BJ (cell line): ENCODE results near the gene SAPCD1. TPM values are rescaled to one million over a fixed set of nuclear protein-coding genes. Genes with fewer than 3 reads are reported as not detected.

ENCODE experiments used
- CTCF ChIA-PET: fragments of 350-600 bp; formaldehyde crosslinking; extraction: SDS; loops from one replicate; lab custom pipeline; 2021; ENCODE audit warnings: antibody characterized with exemption, inconsistent platforms; lab: Yijun Ruan, JAX
- POLR2A ChIA-PET: fragments of 300-600 bp; sonication (Branson Sonifier 250); formaldehyde crosslinking; extraction: SDS; loops from one replicate; lab custom pipeline; 2021; ENCODE audit warnings: antibody characterized with exemption; lab: Charles Lee
- DNase-seq: peaks from one replicate; pipeline ENCODE4 v3.0.0-alpha.2; 2011; ENCODE audit warnings: low read depth
- H3K27me3 ChIP-seq: 2 replicates; pipeline ENCODE4 v1.6.0; 2011; ENCODE audit warnings: low read length; ENCODE audit not compliant: control insufficient read depth, insufficient read depth
- H3K36me3 ChIP-seq: 2 replicates; pipeline ENCODE4 v1.5.1; 2011; ENCODE audit warnings: low read length; ENCODE audit not compliant: control insufficient read depth, insufficient read depth
- H3K4me3 ChIP-seq: 2 replicates; pipeline ENCODE4 v1.5.1; 2011; ENCODE audit warnings: low read depth, mild to moderate bottlenecking, control low read depth, low read length
- polyA plus RNA-seq: library from polyadenylated mRNA; depleted of rRNA; stranded (reverse); fragments of >200 nt; gene quantifications from 2 replicates; pipeline ENCODE4 v1.2.3, GENCODE V29; 2011
- TF ChIP-seq, protein P1 (sequence below): IDR thresholded peaks from 2 replicates; pipeline ENCODE4 v1.5.1; 2011; ENCODE audit warnings: low read depth, mild to moderate bottlenecking, control low read depth, inconsistent platforms, low read length, moderate library complexity; ENCODE audit not compliant: insufficient read depth

Gene SAPCD1
- polyA plus RNA-seq, 1 experiment: 1.2 TPM

GRCh38 chr6:31727034-31727716 lies 35.3 kb upstream of the SAPCD1 start:
- TF ChIP-seq, protein P1, sequence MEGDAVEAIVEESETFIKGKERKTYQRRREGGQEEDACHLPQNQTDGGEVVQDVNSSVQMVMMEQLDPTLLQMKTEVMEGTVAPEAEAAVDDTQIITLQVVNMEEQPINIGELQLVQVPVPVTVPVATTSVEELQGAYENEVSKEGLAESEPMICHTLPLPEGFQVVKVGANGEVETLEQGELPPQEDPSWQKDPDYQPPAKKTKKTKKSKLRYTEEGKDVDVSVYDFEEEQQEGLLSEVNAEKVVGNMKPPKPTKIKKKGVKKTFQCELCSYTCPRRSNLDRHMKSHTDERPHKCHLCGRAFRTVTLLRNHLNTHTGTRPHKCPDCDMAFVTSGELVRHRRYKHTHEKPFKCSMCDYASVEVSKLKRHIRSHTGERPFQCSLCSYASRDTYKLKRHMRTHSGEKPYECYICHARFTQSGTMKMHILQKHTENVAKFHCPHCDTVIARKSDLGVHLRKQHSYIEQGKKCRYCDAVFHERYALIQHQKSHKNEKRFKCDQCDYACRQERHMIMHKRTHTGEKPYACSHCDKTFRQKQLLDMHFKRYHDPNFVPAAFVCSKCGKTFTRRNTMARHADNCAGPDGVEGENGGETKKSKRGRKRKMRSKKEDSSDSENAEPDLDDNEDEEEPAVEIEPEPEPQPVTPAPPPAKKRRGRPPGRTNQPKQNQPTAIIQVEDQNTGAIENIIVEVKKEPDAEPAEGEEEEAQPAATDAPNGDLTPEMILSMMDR: no peak
- CTCF ChIA-PET: interaction anchor here (0.6 to 4.6 kb wide), 3 partner anchors 16 to 103 kb away, joined by 3 to 28 read pairs (median 4); no protein-coding TSS in a partner anchor
- no peaks in the 10 kb centered on the region for H3K27me3 ChIP-seq
- POLR2A ChIA-PET: no interaction called here
- DNase-seq: no peak
- peaks cover 17% of the 10 kb centered on the region for H3K36me3 ChIP-seq
- no peak overlapping the region for H3K4me3 ChIP-seq

DNA sequence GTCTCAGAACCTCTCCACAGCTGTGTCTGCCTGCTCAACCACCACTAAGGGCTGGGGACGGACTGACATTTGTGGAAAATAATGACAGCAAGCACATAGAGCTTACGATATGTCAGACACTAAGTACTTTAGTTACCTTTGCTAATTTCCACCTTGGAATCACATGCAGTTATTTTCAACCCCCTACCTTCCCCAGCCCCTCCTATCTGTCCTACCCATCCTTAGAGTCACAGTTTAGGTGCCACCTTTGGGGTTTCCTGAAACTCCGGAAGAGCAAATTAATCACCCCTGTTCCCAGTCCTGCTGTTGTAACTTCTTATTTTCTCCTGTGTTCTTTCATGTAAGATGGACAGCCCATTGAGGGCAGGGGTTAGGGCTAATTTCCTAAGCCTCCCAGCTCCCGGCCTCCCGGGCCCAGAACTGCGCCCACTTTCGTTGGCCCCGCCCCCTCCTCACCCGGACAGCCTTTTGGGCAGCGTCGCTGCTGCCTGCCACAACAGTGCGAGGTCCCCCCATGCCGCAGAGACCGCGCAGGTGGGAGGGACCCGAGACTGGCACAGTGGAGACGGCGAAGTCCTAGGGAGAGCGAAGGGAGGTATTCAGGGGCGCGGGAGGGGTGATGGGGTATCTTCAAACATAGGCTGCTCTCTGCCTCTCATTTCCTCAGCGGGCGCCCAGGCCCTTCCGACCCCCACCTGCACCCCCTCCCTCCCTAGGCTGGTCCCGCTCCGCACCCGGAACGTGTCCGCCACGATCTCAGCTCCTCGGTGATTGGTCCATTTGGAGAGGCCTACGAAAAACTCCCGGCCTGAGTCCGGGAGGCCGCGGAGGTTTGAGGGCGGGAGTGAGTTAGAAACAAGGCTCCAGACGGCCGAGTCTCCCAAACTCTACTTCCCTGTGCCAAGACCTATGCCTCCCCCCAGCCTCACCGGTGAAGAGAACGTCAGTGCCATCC lies 34.5 kb upstream of the SAPCD1 start:
- TF ChIP-seq, protein P1: no peak
- ChIA-PET POLR2A (no interaction called here), CTCF (interaction anchor here (0.6 to 4.6 kb wide), 3 partner anchors 7 to 102 kb away, joined by 3 to 28 read pairs (median 8); partner anchors contain the start of gene LY6G6C)
- no peak for DNase-seq
- Histone ChIP-seq H3K4me3 (peak overlapping the region; percentile 88), H3K27me3 (no peaks in the 10 kb centered on the region), H3K36me3 (peaks cover 17% of the 10 kb centered on the region)

DNA sequence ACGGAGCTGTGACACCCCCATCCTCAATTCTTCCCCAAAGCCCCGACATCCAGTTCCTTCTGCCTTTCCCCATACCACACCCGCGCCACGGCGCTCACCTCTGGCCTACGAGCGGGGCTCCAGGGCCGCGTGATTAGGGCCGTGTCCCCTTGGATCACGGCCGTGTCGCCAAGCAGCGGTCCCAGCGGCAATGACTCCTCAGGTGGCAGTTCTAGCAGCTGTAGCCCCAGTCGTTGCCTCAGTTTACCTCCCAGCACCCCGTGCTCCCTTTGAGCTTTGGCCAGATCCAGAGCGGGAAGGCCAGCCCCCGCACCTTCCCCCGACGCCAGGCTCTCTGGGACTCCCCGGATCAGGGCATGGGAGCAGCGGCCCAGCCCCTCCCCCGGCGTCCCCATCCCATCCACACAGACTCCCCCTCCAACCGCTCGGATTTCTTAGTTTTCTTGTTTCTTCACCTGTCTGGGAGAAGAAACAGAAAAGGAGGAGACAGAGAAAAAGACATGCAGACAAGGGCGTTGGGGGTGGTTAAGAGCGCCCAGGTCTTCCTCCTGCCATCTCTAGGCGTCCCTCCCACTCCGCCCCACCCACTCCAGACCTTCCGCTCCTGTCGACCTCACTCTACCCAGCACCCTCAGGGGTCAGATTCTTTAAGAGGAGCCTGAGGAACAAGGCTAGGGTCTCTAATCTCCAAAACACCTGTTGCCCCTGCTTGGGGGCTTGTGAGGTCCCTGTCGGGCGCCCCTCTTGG lies 33.5 kb upstream of the SAPCD1 start, which contains the start of gene DDAH2:
Gene DDAH2 (minus strand): TSS at position 533 of the 748 bp plus-strand sequence. CDS start 138 bp downstream, at position 395.
- POLR2A ChIA-PET: interaction anchor here (0.9 kb wide), 1 partner anchor 11 kb away, joined by 3 read pairs; the partner anchor contains the start of gene MSH5
- CTCF ChIA-PET: interaction anchor here (0.6 to 4.6 kb wide), 15 partner anchors 8 to 142 kb away, joined by 3 to 28 read pairs (median 6); partner anchors contain the start of genes LY6G6C, LY6G6D, MSH5 and VARS1
- DNase-seq: no peak
- Histone ChIP-seq H3K4me3 (peak within 1 kb of the TSS; percentile 88), H3K36me3 (peaks cover 25% of the 10 kb centered on the region), H3K27me3 (no peaks in the 10 kb centered on the region)
- TF ChIP-seq, protein P1: peak; percentile 55

DNA sequence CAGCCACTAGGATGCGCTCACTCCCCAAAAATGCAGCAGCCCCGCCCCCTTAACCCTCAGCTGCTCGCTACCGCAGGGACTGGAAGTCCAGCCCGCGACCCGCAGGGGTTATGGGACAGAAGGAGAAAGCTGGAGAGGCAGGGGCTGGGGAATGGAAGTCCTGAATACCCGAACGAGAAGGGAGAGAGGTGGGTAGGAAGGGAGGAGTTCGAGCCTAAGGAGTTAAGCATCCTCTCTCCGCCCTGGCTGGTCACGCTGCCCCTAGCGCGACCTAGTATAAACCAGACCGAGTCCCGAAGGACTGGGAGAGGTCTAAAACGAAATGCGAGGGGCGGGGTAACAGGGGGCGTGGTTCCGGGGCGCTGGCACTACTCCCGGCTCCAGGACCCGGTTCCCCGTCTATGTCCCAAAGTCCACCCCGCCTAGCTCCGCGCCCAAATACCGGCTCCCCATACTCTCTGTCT lies 32.9 kb upstream of the SAPCD1 start:
- peaks cover 26% of the 10 kb centered on the region for H3K36me3 ChIP-seq

More for the DNA sequence above, 32.9 kb upstream of the SAPCD1 start:
- ChIA-PET CTCF (interaction anchor here (0.6 to 4.6 kb wide), 16 partner anchors 8 to 141 kb away, joined by 3 to 28 read pairs (median 6); partner anchors contain the start of genes LY6G6C, LY6G6D, MSH5 and VARS1), POLR2A (interaction anchor here (0.5 to 0.9 kb wide), 3 partner anchors 8 to 244 kb away, joined by 3 to 6 read pairs (median 4); partner anchors contain the start of gene MSH5)
- peak; percentile 58 for DNase-seq
- TF ChIP-seq, protein P1: no peak
- Histone ChIP-seq H3K4me3 (peak overlapping the region; percentile 88), H3K27me3 (no peaks in the 10 kb centered on the region)
